HK-2 (cell line): ENCODE data around the gene SCLY.
A peak's percentile ranks its signal among the peaks of the same experiment; 100 is the strongest.

Experiments used
- DNase-seq: peaks from one replicate; pipeline ENCODE4 v3.0.0-alpha.2; 2018; ENCODE audit not compliant: unreplicated experiment

SCLY gene

GRCh38 chr2:238127165-238128060, 66.6 kb downstream of the SCLY start:
- peak; percentile 60 for DNase-seq

- DNase-seq: no peak
These were observed 67.2 kb downstream of the SCLY start for GRCh38 chr2:238128061-238128440.

GRCh38 chr2:238128534-238129001, 67.8 kb downstream of the SCLY start:
- no peak for DNase-seq

- no peak for DNase-seq
These were observed 68.6 kb downstream of the SCLY start for GRCh38 chr2:238129166-238130010.

- DNase-seq: no peak
These were observed 69.4 kb downstream of the SCLY start for GRCh38 chr2:238130111-238130695.

- no peak for DNase-seq
These were observed 70.2 kb downstream of the SCLY start for GRCh38 chr2:238130696-238131628.

GRCh38 chr2:238131761-238132462, 71.1 kb downstream of the SCLY start:
- no peak for DNase-seq

GRCh38 chr2:238132463-238133450, 72.0 kb downstream of the SCLY start:
- DNase-seq: no peak

- no peak for DNase-seq
These were observed 72.9 kb downstream of the SCLY start for GRCh38 chr2:238133499-238134392.

- DNase-seq: no peak
These were observed 73.6 kb downstream of the SCLY start for GRCh38 chr2:238134393-238134785.

- DNase-seq: no peak
These were observed 74.9 kb downstream of the SCLY start for GRCh38 chr2:238135601-238136150.

- DNase-seq: peak; percentile 58
These were observed 76.2 kb downstream of the SCLY start for GRCh38 chr2:238136820-238137537.

- no peak for DNase-seq
These were observed 77.1 kb downstream of the SCLY start for GRCh38 chr2:238137885-238138284.

- no peak for DNase-seq
These were observed 77.8 kb downstream of the SCLY start, which contains the start of gene KLHL30 for GRCh38 chr2:238138331-238139195. KLHL30 (plus strand) TSS chr2:238138668; CDS start chr2:238140755, 2,087 bp downstream.

GRCh38 chr2:238139196-238140039, 78.6 kb downstream of the SCLY start:
- no peak for DNase-seq
